ENCODE results near the gene RIMBP2.
"Not testable (repeated sequence)": the region's sequence is repeated elsewhere in the genome, so short reads cannot be mapped to it uniquely, and the experiment has no call there.

RIMBP2 gene

DNA sequence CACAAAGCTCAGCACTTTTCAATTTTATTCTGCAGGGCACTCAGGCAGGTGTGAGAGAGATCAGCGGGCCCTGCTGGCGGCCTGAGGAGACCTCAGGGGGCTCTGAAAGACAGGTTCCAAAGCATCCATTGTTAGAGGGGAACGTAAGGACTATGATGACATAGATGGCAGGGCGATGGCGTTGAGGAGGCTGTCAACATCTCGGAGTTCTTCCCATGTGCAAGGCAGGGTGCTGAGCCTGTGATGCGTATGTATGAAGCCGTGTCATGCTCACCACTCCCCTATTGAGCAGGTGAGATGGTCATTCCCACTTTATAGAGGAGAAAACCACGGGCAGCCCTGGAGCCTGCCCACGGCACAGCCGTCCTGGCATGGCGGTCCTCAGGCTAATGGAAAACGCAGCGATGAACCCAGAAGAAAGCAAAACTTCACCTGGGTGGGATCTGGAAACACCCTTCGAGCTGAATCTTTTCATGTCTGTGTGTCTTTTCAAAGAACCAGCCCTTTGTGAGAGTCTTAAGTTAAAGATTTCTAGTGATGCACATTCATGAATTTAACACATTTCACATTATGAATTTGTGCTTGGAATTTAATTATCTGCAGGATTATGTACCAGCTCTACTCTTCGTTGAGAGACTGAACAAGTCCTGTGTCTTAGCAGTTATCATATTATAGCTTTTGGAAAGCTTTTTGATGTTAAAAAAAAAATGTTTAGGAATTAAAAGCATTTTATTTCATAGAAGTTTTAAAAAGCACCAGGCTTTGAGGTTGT lies 64.7 kb downstream of the RIMBP2 start:
- no peak for TF ChIP-seq Cebpa-rat (IDR thresholded peaks at IDR 0.05)

DNA sequence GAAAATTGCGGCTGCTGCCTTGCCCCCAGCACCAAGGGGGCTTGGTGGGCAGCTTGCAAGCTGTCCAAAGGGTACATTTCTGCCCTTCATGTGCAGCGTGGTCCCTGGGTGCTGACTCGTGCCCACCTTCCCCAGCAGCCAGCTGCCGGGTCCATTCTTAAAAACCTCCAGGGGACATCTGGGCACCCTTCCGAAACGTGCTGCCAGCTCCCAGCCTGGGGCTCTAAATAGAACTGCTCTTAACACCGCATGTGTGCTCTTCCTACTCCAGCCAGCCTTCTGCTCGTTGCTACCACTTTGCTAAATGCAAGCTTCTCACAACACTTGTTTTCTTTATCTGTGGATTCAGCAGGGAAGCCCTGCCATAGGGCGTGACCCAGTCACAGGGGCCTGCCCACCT lies 66.0 kb downstream of the RIMBP2 start:
- H3K4me2 ChIP-seq: peak overlapping the region in 9 of 11 experiments; percentile 22 to 87 (median 74); a peak in 18 of 22 replicates
- TF ChIP-seq Cebpa-rat (IDR thresholded peaks at IDR 0.05): no peak
- peaks cover 0 to 29% (median 10%) of the 10 kb centered on the region in 11 experiments; a peak in 11 of 22 replicates for H3K9me3 ChIP-seq (replicated peaks in 1 of 11)
- H4K20me1 ChIP-seq: no peaks in the 10 kb centered on the region
- H3K27me3 ChIP-seq: peaks cover 0 to 5% (median 0%) of the 10 kb centered on the region in 11 experiments; a peak in 1 of 22 replicates
- no peak overlapping the region for H3K4me3 ChIP-seq
- H3K27ac ChIP-seq: no peak overlapping the region
- peaks cover 4 to 46% (median 28%) of the 10 kb centered on the region in 10 experiments; a peak in 19 of 20 replicates for H3K4me1 ChIP-seq
- H3K36me3 ChIP-seq: no peaks in the 10 kb centered on the region
- peak overlapping the region in 5 of 11 experiments; percentile 9 to 59 (median 40); a peak in 6 of 22 replicates for H3K9ac ChIP-seq

More for the DNA sequence above, 64.7 kb downstream of the RIMBP2 start:
- H4K20me1 ChIP-seq: no peaks in the 10 kb centered on the region
- H3K9me3 ChIP-seq (replicated peaks in 1 of 11): peaks cover 0 to 28% (median 10%) of the 10 kb centered on the region in 11 experiments; a peak in 11 of 22 replicates
- no peaks in the 10 kb centered on the region for H3K36me3 ChIP-seq
- no peak overlapping the region for H3K4me3 ChIP-seq
- H3K9ac ChIP-seq: no peak overlapping the region
- H3K27me3 ChIP-seq: peaks cover 0 to 13% (median 0%) of the 10 kb centered on the region in 11 experiments; a peak in 2 of 22 replicates
- H3K4me2 ChIP-seq: peak overlapping the region in 7 of 11 experiments; percentile 25 to 87 (median 79); a peak in 11 of 22 replicates
- peaks cover 16 to 58% (median 40%) of the 10 kb centered on the region in 10 experiments for H3K4me1 ChIP-seq
- H3K27ac ChIP-seq: no peak overlapping the region

DNA sequence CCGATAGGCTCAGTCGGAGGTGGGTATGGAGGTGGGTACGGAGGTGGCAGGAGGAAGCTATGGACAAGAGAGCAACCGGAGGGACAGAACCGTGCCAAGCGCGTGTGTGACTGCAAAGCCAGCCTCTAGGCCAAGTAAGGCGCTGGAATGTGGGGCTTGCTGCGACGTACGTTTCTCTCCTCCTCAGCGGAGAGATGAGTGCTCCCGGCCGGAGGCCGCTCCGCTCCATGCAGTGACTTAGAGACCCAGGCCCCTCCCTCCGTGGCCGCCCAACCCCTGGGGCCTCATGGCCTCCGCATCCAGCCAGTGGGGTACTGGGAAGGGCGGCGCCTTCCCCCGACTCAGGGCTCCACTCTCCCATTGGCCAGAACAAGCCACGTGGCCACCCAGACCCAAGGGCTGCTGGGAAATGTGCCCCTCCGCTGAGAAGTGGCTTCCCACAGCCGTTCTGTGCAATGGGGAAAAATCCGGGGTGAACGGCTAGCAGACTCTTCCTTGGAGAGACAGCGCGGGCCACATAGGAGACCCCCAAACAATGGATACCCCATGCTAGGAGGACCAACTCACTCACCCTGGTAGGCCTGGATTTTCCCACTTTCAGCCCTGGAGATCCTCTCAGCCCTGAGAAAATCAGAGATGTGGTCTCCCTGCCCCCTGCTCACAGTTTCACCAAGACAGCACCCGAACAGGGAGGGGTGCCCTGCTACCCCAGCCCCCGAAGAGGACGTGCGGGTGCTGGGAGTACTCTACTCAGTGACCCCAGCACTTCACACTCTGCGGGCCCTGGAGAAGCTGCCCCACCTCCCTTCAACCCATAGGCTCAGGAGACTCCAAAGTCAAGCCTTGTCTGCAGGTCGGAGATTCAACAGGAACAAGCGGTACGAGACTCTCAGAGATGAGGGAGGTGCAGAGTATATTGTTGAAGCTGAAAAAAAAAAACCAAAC lies 66.7 kb downstream of the RIMBP2 start:
- Histone ChIP-seq H3K9me3 (replicated peaks in 1 of 11) (peaks cover 0 to 22% (median 10%) of the 10 kb centered on the region in 11 experiments; a peak in 10 of 22 replicates), H3K27ac (no peak overlapping the region), H3K36me3 (no peaks in the 10 kb centered on the region), H3K9ac (peak overlapping the region in 2 of 11 experiments; percentile 40 to 59; a peak in 3 of 22 replicates), H3K4me3 (no peak overlapping the region), H4K20me1 (no peaks in the 10 kb centered on the region), H3K4me1 (peaks cover 0 to 40% (median 23%) of the 10 kb centered on the region in 10 experiments; a peak in 15 of 20 replicates), H3K27me3 (peaks cover 0 to 5% (median 0%) of the 10 kb centered on the region in 11 experiments; a peak in 1 of 22 replicates), H3K4me2 (peak overlapping the region in 9 of 11 experiments; percentile 22 to 87 (median 74); a peak in 16 of 22 replicates)
- no peak for TF ChIP-seq Cebpa-rat (IDR thresholded peaks at IDR 0.05)

DNA sequence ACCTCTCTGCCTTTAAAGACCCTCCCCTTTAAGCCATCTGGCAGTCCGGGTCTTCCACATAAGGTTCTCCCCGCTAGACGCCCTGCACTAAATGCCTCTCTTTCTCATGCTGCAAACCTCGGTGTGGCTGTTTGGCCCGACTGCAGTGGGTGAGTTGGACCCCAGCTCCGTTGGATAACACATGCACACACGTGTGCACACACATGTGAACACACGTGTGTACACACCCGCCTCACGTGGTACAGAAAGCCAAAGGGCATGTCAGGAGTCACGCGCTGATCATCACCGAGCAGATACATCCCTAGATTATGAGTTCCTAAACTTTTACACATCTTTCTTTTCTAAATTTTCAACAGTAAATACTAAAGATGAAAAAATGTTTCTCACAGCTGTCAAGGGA lies 68.3 kb downstream of the RIMBP2 start:
- TF ChIP-seq Cebpa-rat (IDR thresholded peaks at IDR 0.05): no peak
- Histone ChIP-seq H3K9ac (no peak overlapping the region), H3K27me3 (peaks cover 0 to 5% (median 0%) of the 10 kb centered on the region in 11 experiments; a peak in 1 of 22 replicates), H3K4me3 (no peak overlapping the region), H3K27ac (no peak overlapping the region), H3K9me3 (replicated peaks in 1 of 11) (peaks cover 0 to 10% (median 0%) of the 10 kb centered on the region in 11 experiments; a peak in 3 of 22 replicates), H3K36me3 (no peaks in the 10 kb centered on the region), H4K20me1 (no peaks in the 10 kb centered on the region), H3K4me2 (no peak overlapping the region), H3K4me1 (peaks cover 0 to 42% (median 23%) of the 10 kb centered on the region in 10 experiments; a peak in 15 of 20 replicates)

DNA sequence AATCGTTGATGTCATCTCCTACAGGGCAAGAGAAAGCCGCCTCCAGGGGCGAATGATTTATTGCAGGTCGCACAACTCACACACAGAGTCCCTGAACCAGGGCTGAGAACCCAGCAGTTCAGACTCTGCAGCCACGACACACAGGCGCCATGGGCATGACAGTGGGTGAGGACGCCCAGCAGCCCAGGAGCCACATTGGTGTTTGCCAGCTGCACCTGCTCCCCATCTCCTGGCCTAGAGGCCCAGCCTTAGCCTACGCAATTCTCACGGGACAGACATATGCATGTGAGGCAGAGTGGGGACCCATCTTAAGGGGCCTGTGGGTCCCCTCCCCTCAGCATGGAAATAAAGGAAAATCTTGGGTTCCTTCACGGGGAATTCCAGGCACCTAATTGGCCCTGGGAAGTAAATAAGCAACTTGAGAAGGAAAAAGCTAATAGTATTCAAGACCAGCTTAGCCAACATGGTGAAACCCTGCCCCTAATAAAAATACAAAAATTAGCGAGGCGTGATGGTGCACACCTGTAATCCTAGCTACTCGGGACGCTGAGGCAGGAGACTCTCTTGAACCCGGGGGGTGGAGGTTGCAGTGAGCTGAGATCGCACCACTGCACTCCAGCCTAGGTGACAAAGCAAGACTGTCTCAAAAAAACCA lies 69.3 kb downstream of the RIMBP2 start:
- Histone ChIP-seq H3K36me3 (no peaks in the 10 kb centered on the region), H3K4me3 (no peak overlapping the region), H3K4me1 (peaks cover 0 to 42% (median 23%) of the 10 kb centered on the region in 10 experiments; a peak in 15 of 20 replicates), H3K9ac (no peak overlapping the region), H3K9me3 (replicated peaks in 1 of 11) (peaks cover 0 to 7% (median 0%) of the 10 kb centered on the region in 11 experiments; a peak in 1 of 22 replicates), H4K20me1 (no peaks in the 10 kb centered on the region), H3K27me3 (peaks cover 0 to 5% (median 0%) of the 10 kb centered on the region in 11 experiments; a peak in 1 of 22 replicates), H3K27ac (no peak overlapping the region), H3K4me2 (peak overlapping the region in 3 of 11 experiments; percentile 12 to 21 (median 18); a peak in 3 of 22 replicates)
- no peak for TF ChIP-seq Cebpa-rat (IDR thresholded peaks at IDR 0.05)

DNA sequence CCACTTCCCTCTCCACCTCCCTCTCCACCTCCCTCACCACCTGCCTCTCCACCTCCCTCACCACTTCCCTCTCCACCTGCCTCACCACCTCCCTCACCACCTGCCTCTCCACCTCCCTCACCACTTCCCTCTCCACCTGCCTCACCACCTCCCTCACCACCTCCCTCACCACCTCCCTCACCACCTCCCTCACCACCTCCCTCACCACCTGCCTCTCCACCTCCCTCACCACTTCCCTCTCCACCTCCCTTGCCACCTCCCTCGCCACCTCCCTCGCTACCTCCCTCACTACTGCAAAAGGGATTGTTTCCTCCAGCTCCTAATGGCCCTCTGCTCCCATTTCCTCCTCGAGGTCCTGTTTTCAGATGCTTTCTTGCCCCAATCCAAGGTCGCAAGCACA lies 69.9 kb downstream of the RIMBP2 start:
- not testable (repeated sequence) for H3K27me3 ChIP-seq; H3K9ac ChIP-seq; H3K4me2 ChIP-seq; H3K27ac ChIP-seq; H3K9me3 ChIP-seq (replicated peaks in 1 of 11); H3K36me3 ChIP-seq; H3K4me3 ChIP-seq; H4K20me1 ChIP-seq
- H3K4me1 ChIP-seq: peaks cover 0 to 39% (median 20%) of the 10 kb centered on the region in 10 experiments; a peak in 15 of 20 replicates

DNA sequence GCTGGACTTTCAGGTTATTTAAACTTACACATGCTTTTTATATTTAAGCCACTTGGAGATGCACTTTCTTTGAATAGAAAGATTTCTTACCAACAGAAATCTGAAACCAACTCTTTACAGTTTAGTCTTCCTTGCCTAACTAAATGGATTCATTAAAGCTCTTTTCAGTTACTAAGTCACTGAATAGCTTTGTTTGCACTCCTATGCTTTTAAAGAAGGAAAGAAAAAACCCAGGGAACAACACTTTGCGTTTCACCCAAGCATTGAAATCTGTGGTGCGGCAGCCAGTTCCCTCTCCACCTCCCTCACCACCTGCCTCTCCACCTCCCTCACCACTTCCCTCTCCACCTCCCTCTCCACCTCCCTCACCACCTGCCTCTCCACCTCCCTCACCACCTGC lies 70.3 kb downstream of the RIMBP2 start:
- H4K20me1 ChIP-seq: no peaks in the 10 kb centered on the region
- H3K4me1 ChIP-seq: peaks cover 0 to 35% (median 16%) of the 10 kb centered on the region in 10 experiments; a peak in 15 of 20 replicates
- no peaks in the 10 kb centered on the region for H3K36me3 ChIP-seq
- TF ChIP-seq Cebpa-rat (IDR thresholded peaks at IDR 0.05): no peak
- H3K4me3 ChIP-seq: no peak overlapping the region
- H3K27ac ChIP-seq: no peak overlapping the region
- H3K4me2 ChIP-seq: no peak overlapping the region
- H3K27me3 ChIP-seq: peaks cover 0 to 5% (median 0%) of the 10 kb centered on the region in 11 experiments; a peak in 1 of 22 replicates
- peaks cover 0 to 7% (median 0%) of the 10 kb centered on the region in 11 experiments; a peak in 1 of 22 replicates for H3K9me3 ChIP-seq (replicated peaks in 1 of 11)
- no peak overlapping the region for H3K9ac ChIP-seq

DNA sequence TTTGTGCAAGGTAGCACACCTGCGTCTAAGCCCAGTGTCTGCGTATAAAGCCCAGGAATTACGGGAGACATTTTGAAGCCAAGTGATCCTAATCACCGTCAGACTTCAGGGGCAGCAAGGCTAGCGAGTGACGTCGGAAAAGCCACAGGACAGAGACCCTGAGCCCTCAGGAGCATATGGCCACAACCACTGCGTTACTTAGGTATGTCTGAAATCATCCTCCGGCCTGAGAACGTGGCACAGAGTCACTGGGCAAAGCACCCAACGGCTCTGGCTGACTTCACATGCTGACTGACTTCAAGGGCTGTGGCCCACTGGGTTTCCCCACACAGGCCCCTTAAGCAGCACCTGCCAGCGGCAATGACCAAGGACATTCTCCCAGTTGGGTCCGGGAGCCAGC lies 71.5 kb downstream of the RIMBP2 start:
- Histone ChIP-seq H3K36me3 (no peaks in the 10 kb centered on the region), H3K27ac (no peak overlapping the region)
- no peak for TF ChIP-seq Cebpa-rat (IDR thresholded peaks at IDR 0.05)

More for the DNA sequence above, 71.5 kb downstream of the RIMBP2 start:
- Histone ChIP-seq H3K4me3 (no peak overlapping the region), H3K27me3 (no peaks in the 10 kb centered on the region), H3K4me1 (peaks cover 0 to 23% (median 4%) of the 10 kb centered on the region in 10 experiments; a peak in 12 of 20 replicates), H3K9ac (no peak overlapping the region), H3K9me3 (replicated peaks in 1 of 11) (peaks cover 0 to 7% (median 0%) of the 10 kb centered on the region in 11 experiments; a peak in 1 of 22 replicates), H4K20me1 (no peaks in the 10 kb centered on the region), H3K4me2 (no peak overlapping the region)
